GM18909 (cell line): ENCODE results near the gene MT1G.

Source experiments
- ATAC-seq: cut with Tn5 transposase; IDR thresholded peaks from one replicate; pipeline ENCODE4 v1.9.1; 2021; ENCODE audit warnings: mild to moderate bottlenecking; ENCODE audit not compliant: unreplicated experiment, poor library complexity

MT1G gene

GRCh38 chr16:56640076-56640475 lies 27.8 kb downstream of the MT1G start:
- ATAC-seq: no peak

DNA sequence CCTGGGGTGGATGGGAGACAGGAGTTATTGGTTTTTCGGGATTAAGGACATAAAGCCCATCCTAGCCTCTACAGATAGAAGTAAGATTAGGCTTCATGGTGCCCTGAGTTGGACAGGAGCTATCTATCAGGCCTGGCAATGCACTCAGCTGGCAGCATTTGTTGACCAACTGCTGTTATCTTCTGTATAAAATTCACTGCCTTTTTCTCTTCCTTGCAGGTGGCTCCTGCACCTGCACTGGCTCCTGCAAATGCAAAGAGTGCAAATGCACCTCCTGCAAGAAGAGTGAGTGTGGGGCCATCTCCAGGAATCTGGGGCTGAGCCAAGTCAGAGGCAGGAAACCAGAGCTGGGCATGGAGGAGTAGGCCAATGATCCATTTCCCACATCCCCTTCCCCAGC lies 28.8 kb downstream of the MT1G start:
- no peak for ATAC-seq

GRCh38 chr16:56637814-56638750 lies 29.8 kb downstream of the MT1G start, which contains the start of gene MT1A:
MT1A (plus strand) TSS chr16:56638666; CDS start chr16:56638739, 73 bp downstream.
- ATAC-seq: no peak

DNA sequence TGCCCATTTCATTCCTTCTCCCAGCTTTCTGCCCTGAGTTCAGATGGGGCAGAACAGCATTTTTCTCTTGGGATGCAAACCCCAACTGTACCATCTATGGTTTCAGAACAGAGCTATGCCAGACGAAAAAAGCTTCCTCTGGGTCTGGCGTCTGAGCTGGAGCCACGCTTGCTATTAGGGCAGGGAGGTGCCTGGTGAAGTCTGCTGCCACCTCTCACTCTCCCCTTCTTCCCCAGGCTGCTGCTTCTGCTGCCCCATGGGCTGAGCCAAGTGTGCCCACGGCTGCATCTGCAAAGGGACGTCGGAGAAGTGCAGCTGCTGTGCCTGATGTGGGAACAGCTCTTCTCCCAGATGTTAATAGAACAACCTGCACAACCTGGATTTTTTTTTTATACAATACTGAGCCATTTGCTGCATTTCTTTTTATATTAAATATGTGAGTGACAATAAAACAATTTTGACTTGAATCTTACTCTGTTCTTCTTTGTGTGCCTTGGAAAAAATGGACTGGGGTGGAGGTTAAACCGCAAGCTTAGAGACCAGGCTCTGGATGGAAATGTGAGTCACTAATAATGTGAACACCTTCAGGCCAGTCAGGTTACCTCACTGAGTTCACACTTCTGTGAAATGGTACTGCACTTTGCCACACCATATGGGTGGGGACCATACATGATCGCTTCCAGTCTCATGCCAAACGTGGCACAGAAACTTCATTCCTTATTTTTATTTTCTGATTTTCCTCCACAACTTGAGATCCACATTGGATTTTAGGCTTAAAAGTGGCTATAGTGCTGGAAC lies 31.1 kb downstream of the MT1G start:
- ATAC-seq: no peak

DNA sequence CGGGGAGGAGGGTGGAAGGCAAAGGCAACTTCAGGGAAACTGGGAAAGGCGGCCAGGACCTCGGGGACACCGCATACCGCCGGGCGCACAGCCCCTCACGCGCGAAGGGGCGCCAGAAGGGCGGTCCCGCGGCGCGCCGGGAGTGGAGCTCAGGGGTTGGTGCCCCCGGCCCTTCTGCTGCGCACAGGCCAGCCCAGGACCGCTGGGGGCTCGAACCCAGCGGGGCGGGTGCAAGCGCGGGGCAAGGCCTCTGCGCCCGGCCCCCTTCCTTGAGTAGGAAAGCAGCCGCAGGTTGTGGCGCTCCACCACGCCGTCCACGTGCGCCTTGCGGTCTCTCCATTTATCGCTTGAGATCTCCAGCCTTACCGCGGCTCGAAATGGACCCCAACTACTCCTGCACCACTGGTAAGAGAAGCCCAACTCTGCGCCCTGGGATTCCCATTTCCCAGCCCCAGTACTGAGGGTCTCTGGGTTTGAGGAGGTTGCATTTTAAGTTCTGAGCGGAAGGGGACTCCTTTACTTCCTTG lies 32.4 kb downstream of the MT1G start:
- ATAC-seq: no peak

GRCh38 chr16:56634715-56635440 lies 33.0 kb downstream of the MT1G start:
- no peak for ATAC-seq

- ATAC-seq: no peak
Observed at GRCh38 chr16:56633535-56633934, 34.3 kb downstream of the MT1G start.

GRCh38 chr16:56632848-56633365 lies 35.0 kb downstream of the MT1G start:
- no peak for ATAC-seq

DNA sequence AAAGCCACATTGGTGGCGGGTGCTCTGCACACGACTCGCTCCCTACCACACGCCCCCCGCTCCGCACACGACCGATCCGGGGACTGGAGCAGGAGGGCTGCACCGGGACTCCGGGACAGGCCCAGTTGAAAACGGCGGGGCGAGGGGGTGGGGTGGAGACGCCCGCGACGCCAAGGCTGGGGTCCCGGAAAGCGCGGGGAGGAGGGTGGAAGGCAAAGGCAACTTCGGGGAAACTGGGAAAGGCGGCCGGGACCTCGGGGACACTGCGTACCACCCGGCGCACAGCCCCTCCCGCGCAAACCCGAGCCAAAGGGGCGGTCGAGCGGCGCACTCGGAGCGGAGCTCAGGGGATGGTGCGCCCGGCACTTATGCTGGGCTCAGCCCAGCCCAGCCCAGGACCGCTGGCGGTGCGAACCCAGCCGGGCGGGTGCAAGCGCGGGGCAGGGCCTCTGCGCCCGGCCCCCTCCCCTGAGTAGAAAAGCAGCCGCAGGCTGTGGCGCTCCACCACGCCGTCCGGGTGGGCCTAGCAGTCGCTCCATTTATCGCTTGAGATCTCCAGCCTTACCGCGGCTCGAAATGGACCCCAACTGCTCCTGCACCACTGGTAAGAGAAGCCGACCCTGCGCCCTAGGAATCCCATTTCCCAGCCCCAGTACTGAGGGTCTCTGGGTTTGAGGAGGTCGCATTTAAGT lies 35.6 kb downstream of the MT1G start, which contains the start of gene MT1M:
Gene MT1M (plus strand): TSS at position 504 of the 692 bp plus-strand sequence. CDS start 73 bp downstream, at position 577.
- ATAC-seq: no peak

- ATAC-seq: no peak
Observed at GRCh38 chr16:56631832-56632155, 36.1 kb downstream of the MT1G start.

DNA sequence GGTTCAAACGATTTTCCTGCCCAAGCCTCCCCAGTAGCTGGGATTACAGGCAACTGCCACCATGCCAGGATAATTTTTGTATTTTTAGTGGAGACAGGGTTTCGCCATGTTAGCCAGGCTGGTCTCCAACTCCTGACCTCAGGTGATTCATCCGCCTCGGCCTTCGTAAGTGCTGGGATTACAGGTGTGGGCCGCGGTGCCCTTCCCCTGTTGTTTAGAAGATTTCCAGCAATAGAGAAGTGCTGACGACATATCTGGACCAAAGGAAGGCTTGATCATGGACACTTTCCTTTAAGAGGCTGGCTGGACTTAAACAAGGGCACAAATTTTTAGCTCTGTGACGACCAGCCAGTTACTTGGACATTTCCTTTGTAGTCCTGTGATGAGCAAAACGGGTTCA lies 36.7 kb downstream of the MT1G start:
- ATAC-seq: no peak

DNA sequence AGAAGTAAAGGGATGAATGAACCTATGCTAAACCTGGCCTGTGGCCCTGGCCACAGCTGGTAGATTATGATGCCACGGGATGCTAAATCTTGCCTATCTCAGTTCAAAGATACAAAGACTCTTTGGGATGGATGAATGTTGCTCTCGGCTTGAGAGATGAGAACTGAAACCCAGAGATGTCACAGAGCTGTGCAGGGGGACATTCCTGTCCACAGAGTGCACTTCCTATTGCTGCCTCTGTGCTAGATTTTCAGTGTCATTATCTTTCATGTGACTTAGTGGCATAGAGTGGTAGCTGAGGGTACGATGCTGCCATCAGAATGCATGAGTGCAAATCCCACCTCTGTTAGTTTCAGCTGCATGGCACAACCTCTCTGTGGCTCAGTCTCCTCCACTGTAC lies 37.7 kb downstream of the MT1G start:
- peak; percentile 78 for ATAC-seq

DNA sequence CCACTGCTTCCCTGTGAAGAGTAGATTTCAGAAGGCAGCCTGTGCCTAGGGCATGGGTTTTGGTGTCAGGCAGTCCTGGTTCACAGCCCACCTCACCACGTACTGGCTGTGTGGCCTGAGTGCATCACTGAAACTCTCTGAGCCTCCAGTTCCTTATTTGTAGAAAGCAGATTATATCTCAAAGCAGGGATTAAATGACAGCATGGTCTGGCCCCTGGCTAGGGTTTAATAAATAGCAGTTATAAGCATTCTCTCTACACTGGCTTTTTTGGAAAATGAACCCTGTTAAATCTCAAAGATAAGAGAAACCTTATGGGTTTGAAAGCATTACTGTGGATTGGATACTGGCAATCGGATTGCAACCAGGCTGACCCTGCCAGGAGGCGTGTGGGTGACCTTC lies 38.3 kb downstream of the MT1G start:
- ATAC-seq: no peak

DNA sequence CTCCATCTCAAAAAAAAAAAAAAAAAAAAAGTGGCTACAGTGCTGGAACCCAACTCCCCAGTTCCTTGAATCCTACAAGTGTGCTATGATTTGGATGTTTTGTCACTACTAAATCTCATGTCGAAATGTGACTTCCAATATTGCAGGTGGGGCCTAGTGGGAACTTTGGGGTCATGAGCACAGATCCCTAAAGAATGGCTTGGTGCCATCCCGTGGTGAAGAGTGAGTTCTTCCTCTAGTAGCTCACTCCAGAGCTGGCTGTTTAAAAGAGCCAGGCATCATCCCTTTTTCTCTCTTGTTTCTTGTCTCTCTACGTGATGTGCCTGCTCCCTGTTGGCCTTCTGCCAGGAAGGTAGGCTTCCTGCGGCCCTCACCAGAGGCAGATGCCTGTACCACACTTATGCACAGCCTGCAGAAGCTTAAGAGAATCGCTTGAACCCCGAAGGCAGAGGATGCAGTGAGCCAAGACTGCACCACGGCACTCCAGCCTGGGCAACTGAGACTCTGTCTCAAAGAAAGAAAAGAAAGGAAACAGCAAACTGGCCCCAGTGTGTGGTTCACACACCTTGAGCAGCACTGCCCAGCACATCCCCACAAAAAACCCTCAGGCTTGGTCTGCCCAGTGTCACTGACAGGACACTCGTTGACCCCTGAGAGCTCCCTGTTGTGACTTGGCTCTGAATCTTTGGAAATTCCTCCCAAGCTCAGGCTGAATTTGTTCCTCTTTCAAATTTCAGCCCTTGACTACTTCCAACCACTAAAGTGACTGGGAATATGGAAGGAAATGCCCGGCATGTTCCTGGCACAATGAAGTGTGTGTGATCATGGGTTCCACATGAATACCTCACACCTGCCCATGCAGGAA lies 39.1 kb downstream of the MT1G start:
- ATAC-seq: no peak

DNA sequence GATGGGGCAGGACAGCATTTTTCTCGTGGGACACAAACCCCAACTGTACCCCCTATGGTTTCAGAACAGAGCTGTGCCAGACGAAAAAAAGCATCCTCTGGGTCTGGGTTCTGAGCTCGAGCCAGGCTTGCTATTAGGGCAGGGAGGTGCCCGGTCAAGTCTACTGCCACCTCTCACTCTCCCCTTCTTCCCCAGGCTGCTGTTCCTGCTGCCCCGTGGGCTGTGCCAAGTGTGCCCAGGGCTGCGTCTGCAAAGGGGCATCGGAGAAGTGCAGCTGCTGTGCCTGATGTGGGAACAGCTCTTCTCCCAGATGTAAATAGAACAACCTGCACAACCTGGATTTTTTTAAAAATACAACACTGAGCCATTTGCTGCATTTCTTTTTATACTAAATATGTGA lies 41.2 kb downstream of the MT1G start:
- no peak for ATAC-seq

GRCh38 chr16:56625943-56626654 lies 41.8 kb downstream of the MT1G start:
- ATAC-seq: no peak

GRCh38 chr16:56625140-56625942 lies 42.5 kb downstream of the MT1G start, which contains the start of gene MT1E:
MT1E (plus strand) TSS chr16:56625781; CDS start chr16:56625852, 71 bp downstream.
- ATAC-seq: peak; percentile 59
